ENCODE data around the gene DHRSX.
"Not testable (repeated sequence)": the region's sequence is repeated elsewhere in the genome, so short reads cannot be mapped to it uniquely, and the experiment has no call there.

DHRSX gene

DNA sequence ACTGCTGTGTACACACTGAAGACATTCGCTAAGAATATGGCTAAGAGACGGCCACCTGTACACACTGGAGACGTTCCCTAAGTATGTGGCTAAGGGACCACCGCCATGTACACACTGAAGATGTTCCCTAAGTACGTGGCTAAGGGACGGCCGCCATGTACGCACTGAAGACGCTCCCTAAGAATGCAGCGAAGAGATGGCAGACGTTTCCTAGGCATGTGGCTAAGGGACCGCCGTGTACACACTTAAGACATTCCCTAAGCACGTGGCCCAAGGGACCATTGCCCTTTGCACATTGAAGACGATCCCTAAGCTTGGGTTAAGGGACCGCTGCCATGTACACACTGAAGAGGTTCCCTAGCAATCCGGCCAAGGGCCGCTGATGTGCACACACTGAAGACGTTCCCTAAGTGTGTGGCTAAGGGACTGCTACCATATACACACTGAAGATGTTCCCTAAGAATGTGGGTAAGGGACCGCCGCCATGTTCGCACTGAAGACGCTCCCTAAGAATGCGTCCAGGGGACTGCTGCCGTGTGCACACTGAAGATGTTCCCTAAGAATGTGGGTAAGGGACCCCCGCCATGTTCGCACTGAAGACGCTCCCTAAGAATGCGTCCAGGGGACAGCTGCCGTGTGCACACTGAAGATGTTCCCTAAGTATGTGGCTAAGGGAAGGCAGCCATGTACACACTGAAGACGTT is 36.7 kb downstream of the DHRSX start:
- DNase-seq (ENCODE audit: low read depth), result no peak
- H3K4me3 ChIP-seq (ENCODE audit: low read depth, low read length), result no peak overlapping the region
- TF ChIP-seq, protein P1, sequence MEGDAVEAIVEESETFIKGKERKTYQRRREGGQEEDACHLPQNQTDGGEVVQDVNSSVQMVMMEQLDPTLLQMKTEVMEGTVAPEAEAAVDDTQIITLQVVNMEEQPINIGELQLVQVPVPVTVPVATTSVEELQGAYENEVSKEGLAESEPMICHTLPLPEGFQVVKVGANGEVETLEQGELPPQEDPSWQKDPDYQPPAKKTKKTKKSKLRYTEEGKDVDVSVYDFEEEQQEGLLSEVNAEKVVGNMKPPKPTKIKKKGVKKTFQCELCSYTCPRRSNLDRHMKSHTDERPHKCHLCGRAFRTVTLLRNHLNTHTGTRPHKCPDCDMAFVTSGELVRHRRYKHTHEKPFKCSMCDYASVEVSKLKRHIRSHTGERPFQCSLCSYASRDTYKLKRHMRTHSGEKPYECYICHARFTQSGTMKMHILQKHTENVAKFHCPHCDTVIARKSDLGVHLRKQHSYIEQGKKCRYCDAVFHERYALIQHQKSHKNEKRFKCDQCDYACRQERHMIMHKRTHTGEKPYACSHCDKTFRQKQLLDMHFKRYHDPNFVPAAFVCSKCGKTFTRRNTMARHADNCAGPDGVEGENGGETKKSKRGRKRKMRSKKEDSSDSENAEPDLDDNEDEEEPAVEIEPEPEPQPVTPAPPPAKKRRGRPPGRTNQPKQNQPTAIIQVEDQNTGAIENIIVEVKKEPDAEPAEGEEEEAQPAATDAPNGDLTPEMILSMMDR (IDR thresholded peaks at IDR 0.05; ENCODE audit: insufficient read depth, low read depth, low read length, missing control alignments), result no peak

DNA sequence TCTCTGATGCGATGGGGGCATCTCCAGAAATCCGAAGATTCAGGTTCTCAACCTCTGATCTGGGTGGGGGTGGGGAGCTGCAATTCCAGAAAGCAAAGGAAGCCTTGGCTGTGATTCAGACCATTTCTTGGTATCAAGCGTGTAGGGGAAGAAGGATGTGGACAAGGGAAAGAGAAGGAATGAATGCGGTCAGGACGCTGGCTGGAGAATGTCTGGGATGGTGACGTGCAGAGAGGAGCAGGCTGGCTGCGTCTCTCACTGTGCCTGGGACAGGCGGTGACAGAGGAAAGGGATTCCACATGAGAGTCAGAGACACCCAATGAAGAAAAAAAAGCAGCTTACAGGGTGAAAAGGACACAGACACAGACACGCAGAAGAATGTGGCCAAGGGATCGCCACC is 37.3 kb downstream of the DHRSX start:
- H3K4me3 ChIP-seq (ENCODE audit: low read depth, low read length); DNase-seq (ENCODE audit: low read depth): not testable (repeated sequence)

DNA sequence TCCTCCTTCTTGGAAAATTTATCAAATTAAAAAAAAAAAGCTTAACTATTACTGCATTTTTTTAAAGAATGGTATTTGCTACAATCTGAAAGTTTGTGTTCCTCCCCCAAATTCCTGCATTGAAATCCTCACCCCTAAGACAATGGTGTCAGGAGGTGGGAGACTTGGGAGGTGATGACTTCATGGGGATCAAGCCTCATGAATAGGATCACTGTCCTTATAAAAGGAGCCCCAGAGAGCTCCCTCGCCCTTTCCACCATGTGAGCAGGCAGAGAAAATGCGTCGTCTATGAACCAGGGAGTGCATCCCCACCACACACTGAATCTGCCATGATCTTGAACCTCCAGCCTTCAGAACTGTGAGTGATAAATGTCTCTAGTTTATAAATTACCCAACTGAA is 38.0 kb downstream of the DHRSX start:
- no peak for DNase-seq (ENCODE audit: low read depth)
- no peak overlapping the region for H3K4me3 ChIP-seq (ENCODE audit: low read depth, low read length)
- TF ChIP-seq, protein P1 (IDR thresholded peaks at IDR 0.05; ENCODE audit: insufficient read depth, low read depth, low read length, missing control alignments), result no peak

DNA sequence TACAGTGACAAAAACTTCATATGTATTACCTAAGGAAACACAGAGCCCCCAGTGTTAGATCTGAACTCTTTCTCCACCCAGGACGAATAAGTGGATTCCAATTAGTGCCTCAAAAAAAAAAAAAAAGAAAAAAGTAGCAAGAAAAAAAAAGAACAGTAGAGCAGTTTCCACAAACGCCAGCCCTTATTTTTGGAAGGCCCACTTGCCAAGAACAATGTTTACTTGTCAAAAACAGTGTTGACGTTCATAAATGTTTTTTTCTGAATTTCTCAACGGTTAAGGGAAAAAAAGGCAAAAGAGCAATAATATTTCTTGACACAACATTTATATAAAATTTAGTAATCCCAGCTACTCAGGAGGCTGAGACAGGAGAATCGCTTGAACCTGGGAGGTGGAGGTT is 38.7 kb downstream of the DHRSX start:
- TF ChIP-seq, protein P1 (IDR thresholded peaks at IDR 0.05; ENCODE audit: insufficient read depth, low read depth, low read length, missing control alignments), result no peak
- DNase-seq (ENCODE audit: low read depth), result no peak
- H3K4me3 ChIP-seq (ENCODE audit: low read depth, low read length), result no peak overlapping the region

DNA sequence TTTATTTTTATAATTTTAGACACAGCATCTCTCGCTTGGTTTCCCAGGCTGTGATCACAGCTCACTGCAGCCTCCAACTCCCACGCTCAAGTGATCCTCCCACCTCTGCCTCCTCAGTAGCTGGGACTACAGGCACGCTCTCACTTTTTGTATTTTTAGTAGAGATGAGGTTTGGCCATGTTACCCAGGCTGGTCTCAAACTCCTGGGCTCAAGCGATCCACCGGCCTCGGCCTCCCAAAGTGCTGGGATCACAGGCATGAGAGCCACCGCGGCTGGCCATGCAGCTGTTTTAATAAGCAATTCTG is 39.1 kb downstream of the DHRSX start:
- TF ChIP-seq, protein P1 (IDR thresholded peaks at IDR 0.05; ENCODE audit: insufficient read depth, low read depth, low read length, missing control alignments), result no peak
- DNase-seq (ENCODE audit: low read depth), result no peak
- no peak overlapping the region for H3K4me3 ChIP-seq (ENCODE audit: low read depth, low read length)

DNA sequence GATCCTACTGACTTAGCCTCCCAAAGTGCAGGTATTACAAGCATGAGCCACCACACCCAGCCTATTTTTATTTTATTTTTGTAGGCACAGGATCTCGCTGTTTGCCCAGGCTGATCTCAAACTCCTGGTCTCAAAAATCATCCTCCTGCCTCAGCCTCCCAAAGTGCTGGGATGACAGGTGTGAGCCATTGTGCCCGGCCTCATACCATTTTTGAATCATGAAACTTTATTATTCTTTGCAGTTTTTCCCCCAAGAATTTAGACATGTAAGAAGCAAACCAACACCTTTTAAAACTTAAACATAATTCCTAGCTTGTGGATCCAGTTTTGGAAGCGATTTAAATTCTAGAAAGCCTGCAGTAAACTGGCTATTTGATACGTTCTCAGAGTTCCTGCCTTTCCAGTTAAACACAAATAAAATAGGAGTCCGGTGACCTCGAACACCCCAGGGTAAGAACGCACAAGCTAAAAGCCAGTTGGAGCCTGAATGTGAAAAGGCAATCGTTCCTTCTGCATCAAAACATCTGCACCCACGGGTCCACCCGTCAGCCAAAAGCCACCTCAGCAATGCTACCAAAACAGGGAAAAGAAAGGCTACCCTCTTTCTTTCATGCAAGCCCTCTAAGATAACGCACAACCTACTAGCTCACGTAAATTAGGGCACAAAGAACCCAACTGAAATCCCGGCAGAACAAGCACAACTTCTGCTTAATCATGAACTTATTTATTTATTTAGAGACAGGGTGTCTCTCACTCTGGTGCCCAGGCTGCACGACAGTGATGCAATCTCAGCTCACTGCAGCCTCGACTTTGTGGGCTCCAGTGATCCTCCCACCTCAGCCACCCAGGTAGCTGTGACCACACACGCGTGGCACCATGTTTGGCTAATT is 39.7 kb downstream of the DHRSX start:
- not testable (repeated sequence) for H3K4me3 ChIP-seq (ENCODE audit: low read depth, low read length); DNase-seq (ENCODE audit: low read depth)

DNA sequence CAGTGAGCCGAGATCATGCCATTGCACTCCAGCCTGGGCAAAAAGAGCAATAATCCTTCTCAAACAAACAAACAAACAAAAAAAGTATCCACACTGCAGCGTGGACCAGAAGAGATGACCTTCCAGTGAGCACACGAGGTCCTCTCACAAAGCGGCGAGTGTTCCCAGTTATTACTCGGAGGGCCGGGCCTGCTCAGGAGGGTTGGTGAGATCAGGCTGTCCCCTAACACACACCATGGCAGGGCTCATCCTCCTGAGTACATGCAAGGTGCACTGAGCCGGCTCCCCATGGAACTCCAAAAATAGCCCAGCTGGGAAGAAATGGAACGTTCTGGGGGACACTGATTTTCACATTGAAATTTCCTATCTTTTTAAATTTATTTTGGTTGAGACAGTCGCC is 40.7 kb downstream of the DHRSX start:
- DNase-seq (ENCODE audit: low read depth); H3K4me3 ChIP-seq (ENCODE audit: low read depth, low read length): not testable (repeated sequence)

DNA sequence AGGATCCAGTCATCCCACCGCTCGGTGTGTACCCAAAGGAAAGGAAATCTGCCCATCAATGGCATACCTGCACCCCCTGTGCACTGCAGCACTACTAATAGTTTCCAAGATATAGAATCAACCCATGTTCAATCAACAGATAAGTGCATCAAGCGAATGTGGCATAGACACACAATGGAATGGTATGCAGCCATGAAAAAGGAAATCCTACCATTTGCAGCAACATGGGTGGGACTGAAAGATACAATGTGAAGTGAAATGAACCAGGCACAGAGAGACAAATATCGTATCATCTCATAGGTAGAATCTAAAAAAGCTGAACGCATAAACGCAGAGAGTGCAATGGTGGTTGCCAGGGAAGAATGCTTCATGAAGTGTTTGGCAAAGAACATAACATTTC is 42.5 kb downstream of the DHRSX start:
- TF ChIP-seq, protein P1 (IDR thresholded peaks at IDR 0.05; ENCODE audit: insufficient read depth, low read depth, low read length, missing control alignments), result no peak

More for the DNA sequence above, 42.5 kb downstream of the DHRSX start:
- no peak for DNase-seq (ENCODE audit: low read depth)
- H3K4me3 ChIP-seq (ENCODE audit: low read depth, low read length), result no peak overlapping the region

All from GM12865 (cell line).